Ishikawa (cell line): ENCODE data around the gene WNT11.

ENCODE experiments used
- CEBPB ChIP-seq: IDR thresholded peaks from 2 replicates; pipeline ENCODE4 v1.6.1; 2012
- EGR1 ChIP-seq: IDR thresholded peaks from 2 replicates; pipeline ENCODE4 v1.6.1; 2012
- EP300 ChIP-seq: IDR thresholded peaks from 2 replicates; pipeline ENCODE4 v1.6.1; 2012; ENCODE audit warnings: borderline replicate concordance
- FOXM1 ChIP-seq: IDR thresholded peaks from 2 replicates; pipeline ENCODE4 v1.6.1; 2012; ENCODE audit warnings: low read depth, borderline replicate concordance
- NFIC ChIP-seq: IDR thresholded peaks from 2 replicates; pipeline ENCODE4 v1.6.1; 2012
- RAD21 ChIP-seq: IDR thresholded peaks from 2 replicates; pipeline ENCODE4 v1.6.1; 2012; ENCODE audit warnings: low read depth
- TAF1 ChIP-seq: IDR thresholded peaks from 2 replicates; pipeline ENCODE4 v1.6.1; 2012; ENCODE audit warnings: low read depth, mild to moderate bottlenecking
- TEAD4 ChIP-seq: IDR thresholded peaks from 2 replicates; pipeline ENCODE4 v1.6.1; 2012
- YY1 ChIP-seq: IDR thresholded peaks from 2 replicates; pipeline ENCODE4 v1.6.1; 2012; ENCODE audit warnings: low read depth
- ZBTB7A ChIP-seq: IDR thresholded peaks from 2 replicates; pipeline ENCODE4 v1.6.1; 2012; ENCODE audit warnings: low read depth
- TF ChIP-seq, protein P1 (sequence below): IDR thresholded peaks from 2 replicates; pipeline ENCODE4 v1.6.1; 2012

- TF ChIP-seq TEAD4, result no peak
- TF ChIP-seq, protein P1, sequence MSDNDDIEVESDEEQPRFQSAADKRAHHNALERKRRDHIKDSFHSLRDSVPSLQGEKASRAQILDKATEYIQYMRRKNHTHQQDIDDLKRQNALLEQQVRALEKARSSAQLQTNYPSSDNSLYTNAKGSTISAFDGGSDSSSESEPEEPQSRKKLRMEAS, result no peak
- no peak for TF ChIP-seq TAF1
- no peak for TF ChIP-seq EP300
- TF ChIP-seq YY1, result no peak
- TF ChIP-seq RAD21, result no peak
- no peak for TF ChIP-seq NFIC
- TF ChIP-seq FOXM1, result no peak
- TF ChIP-seq CEBPB, result no peak
- TF ChIP-seq EGR1, result no peak
- no peak for TF ChIP-seq ZBTB7A
Measured at GRCh38 chr11:76177250-76177686, 29.0 kb downstream of the WNT11 start.
